Measurements from ENCODE around the gene RNF111.
"Not testable (repeated sequence)": the region's sequence is repeated elsewhere in the genome, so short reads cannot be mapped to it uniquely, and the experiment has no call there.

- TF ChIP-seq POLR2A (IDR thresholded peaks at IDR 0.05; ENCODE audit: low read depth, low read length); POLR2AphosphoS5 (IDR thresholded peaks at IDR 0.05; ENCODE audit: low read depth, low read length); TAF1 (IDR thresholded peaks at IDR 0.05; ENCODE audit: borderline replicate concordance, low read depth, low read length): not testable (repeated sequence)
Measured at GRCh38 chr15:59127255-59127654, 139.8 kb downstream of the RNF111 start.
